ENCODE measurements around the gene TCF4.

Gene TCF4

DNA sequence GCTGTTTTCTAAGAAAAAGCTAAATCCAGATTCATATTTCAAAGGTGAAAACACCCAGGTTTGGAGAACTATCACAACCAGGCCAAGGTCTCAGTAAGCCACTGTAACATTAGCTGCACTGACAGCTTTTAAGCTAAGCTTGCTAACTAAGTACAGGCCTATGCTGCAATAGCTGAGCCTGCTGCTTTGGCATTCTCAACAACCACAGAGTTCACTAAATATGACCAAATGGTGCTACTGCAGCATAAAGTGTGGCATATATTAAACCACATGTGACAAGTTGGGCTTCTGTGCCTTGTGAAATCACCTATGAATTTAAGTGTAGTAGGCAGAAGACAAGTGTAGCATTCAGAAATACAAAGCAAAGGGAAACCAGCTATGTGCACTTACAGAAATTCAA is 206.7 kb downstream of the TCF4 start:
- DNase-seq (ENCODE audit: insufficient read length, low spot score) (no peak), FAIRE-seq (no peak)
- no peak for TF ChIP-seq POLR2A (IDR thresholded peaks at IDR 0.05; ENCODE audit: low read depth, low read length)

DNA sequence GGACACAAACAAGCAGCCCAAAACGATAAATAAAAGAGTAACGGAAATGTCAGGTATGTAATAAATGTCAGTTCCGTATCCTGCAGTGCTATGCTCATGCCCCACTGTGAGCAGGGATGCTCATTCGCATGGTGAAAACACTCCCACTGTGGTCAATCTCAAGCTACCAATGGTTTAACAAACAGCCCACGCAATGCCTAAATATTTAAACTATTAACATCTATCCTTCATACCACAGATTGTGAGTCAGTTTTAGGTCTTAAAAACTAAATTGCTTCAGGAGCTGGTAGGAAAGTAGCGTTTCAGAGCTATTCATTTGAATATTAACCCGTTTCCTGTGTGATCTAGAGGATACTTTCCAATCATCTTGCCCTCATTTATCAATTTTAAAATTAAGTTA is 207.4 kb downstream of the TCF4 start:
- DNase-seq (ENCODE audit: insufficient read length, low spot score): no peak
- FAIRE-seq: no peak
- TF ChIP-seq POLR2A (IDR thresholded peaks at IDR 0.05; ENCODE audit: low read depth, low read length): no peak

- no peak for DNase-seq (ENCODE audit: insufficient read length, low spot score)
- no peak for TF ChIP-seq POLR2A (IDR thresholded peaks at IDR 0.05; ENCODE audit: low read depth, low read length)
- FAIRE-seq: no peak
Observed at GRCh38 chr18:55376387-55376786, 211.6 kb downstream of the TCF4 start.

- DNase-seq (ENCODE audit: insufficient read length, low spot score) (no peak), FAIRE-seq (no peak)
- no peak for TF ChIP-seq POLR2A (IDR thresholded peaks at IDR 0.05; ENCODE audit: low read depth, low read length)
Observed at GRCh38 chr18:55375930-55376329, 212.1 kb downstream of the TCF4 start.

GRCh38 chr18:55374741-55375140 is 213.3 kb downstream of the TCF4 start:
- no peak for TF ChIP-seq POLR2A (IDR thresholded peaks at IDR 0.05; ENCODE audit: low read depth, low read length)
- DNase-seq (ENCODE audit: insufficient read length, low spot score) (no peak), FAIRE-seq (no peak)

- DNase-seq (ENCODE audit: insufficient read length, low spot score) (no peak), FAIRE-seq (no peak)
- TF ChIP-seq POLR2A (IDR thresholded peaks at IDR 0.05; ENCODE audit: low read depth, low read length): no peak
Observed at GRCh38 chr18:55372209-55372608, 215.8 kb downstream of the TCF4 start.

- no peak for TF ChIP-seq POLR2A (IDR thresholded peaks at IDR 0.05; ENCODE audit: low read depth, low read length)
- FAIRE-seq: no peak
- no peak for DNase-seq (ENCODE audit: insufficient read length, low spot score)
Observed at GRCh38 chr18:55370936-55371335, 217.1 kb downstream of the TCF4 start.

GRCh38 chr18:55369346-55369745 is 218.6 kb downstream of the TCF4 start:
- no peak for TF ChIP-seq POLR2A (IDR thresholded peaks at IDR 0.05; ENCODE audit: low read depth, low read length)
- DNase-seq (ENCODE audit: insufficient read length, low spot score) (no peak), FAIRE-seq (no peak)

DNA sequence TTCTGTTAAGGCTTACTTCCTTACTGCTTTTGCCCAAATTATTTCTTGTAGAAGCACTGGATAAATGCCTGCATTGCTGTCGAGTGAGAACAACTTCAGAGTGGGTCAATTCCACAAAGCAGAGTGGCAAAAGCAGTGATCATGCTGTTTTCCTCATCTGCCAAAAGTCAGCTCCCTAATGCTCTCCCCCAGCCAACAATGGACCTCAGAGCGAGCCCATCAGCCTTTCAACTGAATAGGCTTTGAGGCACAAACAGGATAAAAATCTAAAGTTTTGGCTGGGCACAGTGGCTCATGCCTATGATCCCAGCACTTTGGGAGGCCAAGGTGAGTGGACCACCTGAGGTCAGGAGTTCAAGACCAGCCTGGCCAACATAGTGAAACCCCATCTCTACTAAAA is 222.7 kb downstream of the TCF4 start:
- FAIRE-seq: no peak
- TF ChIP-seq POLR2A (IDR thresholded peaks at IDR 0.05; ENCODE audit: low read depth, low read length): no peak
- DNase-seq (ENCODE audit: insufficient read length, low spot score): no peak

GRCh38 chr18:55362303-55362702 is 225.7 kb downstream of the TCF4 start:
- DNase-seq (ENCODE audit: insufficient read length, low spot score) (no peak), FAIRE-seq (no peak)
- no peak for TF ChIP-seq POLR2A (IDR thresholded peaks at IDR 0.05; ENCODE audit: low read depth, low read length)

DNA sequence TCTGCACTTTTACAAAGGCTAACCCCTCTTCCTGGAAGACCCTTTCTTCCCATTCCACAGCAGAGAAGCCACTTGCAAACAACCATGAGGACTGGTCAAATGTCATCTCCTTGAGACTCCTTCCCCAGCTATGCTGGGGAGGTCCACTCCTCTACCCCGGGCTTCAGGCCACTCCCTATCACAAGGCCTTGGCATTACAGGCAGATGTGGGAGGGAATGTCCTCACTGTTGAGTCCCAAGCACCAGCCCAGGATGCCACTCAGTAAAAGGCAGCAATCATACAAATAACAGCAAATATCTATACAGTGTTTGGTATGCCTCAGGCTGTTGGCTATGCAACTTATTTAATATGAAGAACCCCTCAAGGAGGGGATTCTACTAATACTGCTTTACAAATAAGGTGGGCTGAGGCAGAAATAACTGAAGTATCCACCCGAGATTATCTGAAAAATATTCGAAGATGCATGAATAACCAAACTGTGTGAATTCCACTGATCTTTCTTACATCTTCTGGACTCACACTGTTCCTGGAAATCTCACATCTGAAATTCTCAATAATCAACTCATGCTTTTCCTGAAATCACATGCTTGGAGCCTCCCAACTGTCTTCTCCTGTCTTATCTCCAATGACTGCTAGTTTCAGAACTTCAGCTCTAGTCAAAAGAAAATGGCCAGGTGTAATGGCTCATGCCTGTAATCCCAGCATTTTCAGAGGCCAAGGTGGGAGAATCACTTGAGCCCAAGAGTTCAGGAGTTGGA is 226.3 kb downstream of the TCF4 start:
- DNase-seq (ENCODE audit: insufficient read length, low spot score): no peak
- FAIRE-seq: no peak
- TF ChIP-seq POLR2A (IDR thresholded peaks at IDR 0.05; ENCODE audit: low read depth, low read length): no peak

DNA sequence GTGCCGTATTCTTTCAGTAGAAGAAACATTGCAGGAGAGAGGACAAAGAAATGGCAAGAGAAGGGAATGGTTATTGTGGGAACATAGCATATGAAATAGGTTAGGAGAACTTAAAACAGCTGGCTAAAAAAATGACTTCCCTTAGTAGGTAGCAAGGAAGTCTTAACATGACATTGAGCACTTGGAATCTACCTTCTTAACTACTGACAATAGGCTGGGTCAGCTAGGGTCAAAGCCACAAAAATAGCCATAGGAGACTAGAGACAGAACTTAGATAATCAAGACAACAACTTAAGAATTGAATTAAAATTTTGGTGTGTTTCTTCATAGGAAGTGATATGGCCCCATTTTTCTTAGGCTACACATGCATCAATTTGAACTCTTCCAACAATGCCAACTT is 227.9 kb downstream of the TCF4 start:
- no peak for FAIRE-seq
- DNase-seq (ENCODE audit: insufficient read length, low spot score): no peak
- TF ChIP-seq POLR2A (IDR thresholded peaks at IDR 0.05; ENCODE audit: low read depth, low read length): no peak

- DNase-seq (ENCODE audit: insufficient read length, low spot score) (no peak), FAIRE-seq (no peak)
- TF ChIP-seq POLR2A (IDR thresholded peaks at IDR 0.05; ENCODE audit: low read depth, low read length): no peak
Observed at GRCh38 chr18:55356815-55357214, 231.2 kb downstream of the TCF4 start.

DNA sequence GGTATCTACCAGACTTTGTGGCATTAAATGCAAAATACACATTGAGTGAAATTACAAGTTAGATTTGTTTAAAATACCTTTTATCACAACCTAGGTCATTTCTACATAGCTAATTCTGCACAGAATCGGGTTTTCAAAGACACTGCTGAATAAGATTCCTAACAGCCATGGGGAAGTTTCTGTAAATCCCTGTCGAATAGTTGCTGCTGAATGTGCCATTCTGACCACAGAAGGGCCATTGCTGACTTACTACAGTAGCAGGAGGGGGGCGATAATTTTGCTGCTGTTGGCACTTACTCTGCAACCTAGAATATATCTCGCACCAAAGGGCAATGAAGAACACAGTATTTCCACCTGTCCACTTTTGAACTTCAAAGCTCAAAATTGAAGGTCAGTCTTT is 232.8 kb downstream of the TCF4 start:
- no peak for TF ChIP-seq POLR2A (IDR thresholded peaks at IDR 0.05; ENCODE audit: low read depth, low read length)
- FAIRE-seq: no peak

GRCh38 chr18:55354795-55355194 is 233.2 kb downstream of the TCF4 start:
- no peak for DNase-seq (ENCODE audit: insufficient read length, low spot score)

More for the DNA sequence above, 232.8 kb downstream of the TCF4 start:
- DNase-seq (ENCODE audit: insufficient read length, low spot score): no peak

More at GRCh38 chr18:55354795-55355194, 233.2 kb downstream of the TCF4 start:
- no peak for TF ChIP-seq POLR2A (IDR thresholded peaks at IDR 0.05; ENCODE audit: low read depth, low read length)
- no peak for FAIRE-seq

All from H54 (cell line).